HEK293 (cell line): ENCODE measurements around the gene LZIC.

Experiments used
- CTCF ChIA-PET: fragments of 350-600 bp; formaldehyde crosslinking; extraction: SDS; loops from one replicate; lab custom pipeline; 2021; ENCODE audit warnings: antibody characterized with exemption; lab: Yijun Ruan, JAX
- POLR2A ChIA-PET: fragments of 300-600 bp; formaldehyde crosslinking; extraction: SDS; loops from one replicate; lab custom pipeline; 2020; ENCODE audit warnings: antibody characterized with exemption, inconsistent platforms; lab: Yijun Ruan, JAX
- H3K27ac ChIP-seq: fragments of 200-500 bp; sonication (Bioruptor generic); 2 replicates; pipeline ENCODE4 v1.5.1; 2014; ENCODE audit warnings: low read depth, low read length, control low read depth, inconsistent platforms; ENCODE audit errors: extremely low read depth
- H3K36me3 ChIP-seq, 2 experiments: fragments of 200-500 bp in 1 of 2; sonication (Bioruptor generic) in 1 of 2; 1 replicate in 1 of 2; 2 replicates in 1 of 2; pipeline ENCODE4 v1.5.1; 2014 to 2017; ENCODE audit warnings: inconsistent platforms in 2 of 2, low read length in 2 of 2; ENCODE audit not compliant: control insufficient read depth in 2 of 2, insufficient read depth in 1 of 2
- H3K4me1 ChIP-seq: fragments of 200-500 bp; sonication (Bioruptor generic); 2 replicates; pipeline ENCODE4 v1.5.1; 2014; ENCODE audit warnings: mild to moderate bottlenecking, low read length, inconsistent platforms; ENCODE audit not compliant: control insufficient read depth, insufficient read depth
- H3K4me3 ChIP-seq: 2 replicates; pipeline ENCODE4 v1.5.1; 2011; ENCODE audit warnings: low read depth, mild to moderate bottlenecking, control low read depth, low read length, moderate library complexity
- H3K9me3 ChIP-seq: fragments of 200-500 bp; sonication (Bioruptor generic); 2 replicates; pipeline ENCODE4 v1.5.1; 2014; ENCODE audit warnings: low read depth, low read length, inconsistent platforms; ENCODE audit not compliant: control insufficient read depth, insufficient read depth
- GFI1B ChIP-seq: fragments of 450-650 bp; formaldehyde crosslinking; IDR thresholded peaks from 2 replicates; pipeline ENCODE4 v1.5.1; 2016; ENCODE audit warnings: missing biosample characterization, missing genetic modification characterization
- KLF7 ChIP-seq: fragments of 450-650 bp; formaldehyde crosslinking; IDR thresholded peaks from 2 replicates; pipeline ENCODE4 v1.5.1; 2016; ENCODE audit warnings: missing biosample characterization, missing genetic modification characterization, borderline replicate concordance
- SALL2 ChIP-seq: fragments of 450-650 bp; formaldehyde crosslinking; IDR thresholded peaks from 2 replicates; pipeline ENCODE4 v1.5.0; 2017; ENCODE audit warnings: missing biosample characterization, mild to moderate bottlenecking, missing genetic modification characterization, borderline replicate concordance
- ZBTB1 ChIP-seq: fragments of 450-650 bp; formaldehyde crosslinking; IDR thresholded peaks from 2 replicates; pipeline ENCODE4 v1.5.1; 2016; ENCODE audit warnings: missing biosample characterization, missing genetic modification characterization
- ZBTB20 ChIP-seq: fragments of 450-650 bp; formaldehyde crosslinking; IDR thresholded peaks from 2 replicates; pipeline ENCODE4 v1.5.1; 2016; ENCODE audit warnings: missing biosample characterization, missing genetic modification characterization
- ZBTB48 ChIP-seq: fragments of 450-650 bp; formaldehyde crosslinking; IDR thresholded peaks from 2 replicates; pipeline ENCODE4 v1.5.1; 2016; ENCODE audit warnings: missing biosample characterization, missing genetic modification characterization
- ZFP3 ChIP-seq: fragments of 450-650 bp; formaldehyde crosslinking; IDR thresholded peaks from 2 replicates; pipeline ENCODE4 v1.5.1; 2016; ENCODE audit warnings: low read depth, missing biosample characterization, missing genetic modification characterization
- ZNF174 ChIP-seq: fragments of 450-650 bp; formaldehyde crosslinking; IDR thresholded peaks from 2 replicates; pipeline ENCODE4 v1.5.0; 2017; ENCODE audit warnings: missing biosample characterization, mild to moderate bottlenecking, missing genetic modification characterization
- ZNF19 ChIP-seq: fragments of 450-650 bp; formaldehyde crosslinking; IDR thresholded peaks from 2 replicates; pipeline ENCODE4; 2016; ENCODE audit warnings: missing biosample characterization, missing genetic modification characterization, low read depth
- ZNF248 ChIP-seq: fragments of 450-650 bp; formaldehyde crosslinking; IDR thresholded peaks from 2 replicates; pipeline ENCODE4 v1.5.1; 2017; ENCODE audit warnings: missing biosample characterization, missing genetic modification characterization
- ZNF266 ChIP-seq: fragments of 450-650 bp; formaldehyde crosslinking; IDR thresholded peaks from 2 replicates; pipeline ENCODE4 v1.5.1; 2016; ENCODE audit warnings: missing biosample characterization, missing genetic modification characterization, low read depth
- ZNF292 ChIP-seq: fragments of 450-650 bp; formaldehyde crosslinking; IDR thresholded peaks from 2 replicates; pipeline ENCODE4 v1.5.1; 2016; ENCODE audit warnings: low read depth, missing biosample characterization, missing genetic modification characterization, borderline replicate concordance
- ZNF302 ChIP-seq: fragments of 450-650 bp; formaldehyde crosslinking; IDR thresholded peaks from 2 replicates; pipeline ENCODE4 v1.5.1; 2016; ENCODE audit warnings: missing biosample characterization, missing genetic modification characterization, low read depth
- ZNF341 ChIP-seq: fragments of 450-650 bp; formaldehyde crosslinking; IDR thresholded peaks from 2 replicates; pipeline ENCODE4; 2016; ENCODE audit warnings: low read depth, missing biosample characterization, missing genetic modification characterization
- ZNF394 ChIP-seq: fragments of 450-650 bp; formaldehyde crosslinking; IDR thresholded peaks from 2 replicates; pipeline ENCODE4 v1.5.1; 2016; ENCODE audit warnings: missing biosample characterization, missing genetic modification characterization, mild to moderate bottlenecking, moderate library complexity, borderline replicate concordance
- ZNF473 ChIP-seq: fragments of 450-650 bp; formaldehyde crosslinking; IDR thresholded peaks from 2 replicates; pipeline ENCODE4 v1.5.1; 2017; ENCODE audit warnings: missing biosample characterization, missing genetic modification characterization
- ZNF530 ChIP-seq: fragments of 450-650 bp; formaldehyde crosslinking; IDR thresholded peaks from 2 replicates; pipeline ENCODE4 v1.5.1; 2016; ENCODE audit warnings: low read depth, missing biosample characterization, missing genetic modification characterization
- ZNF585B ChIP-seq: fragments of 450-650 bp; formaldehyde crosslinking; IDR thresholded peaks from 2 replicates; pipeline ENCODE4 v1.5.1; 2016; ENCODE audit warnings: missing biosample characterization, missing genetic modification characterization
- ZNF596 ChIP-seq: fragments of 450-650 bp; IDR thresholded peaks from 2 replicates; pipeline ENCODE4 v1.5.0; 2018; ENCODE audit warnings: missing biosample characterization, mild to moderate bottlenecking, missing genetic modification characterization, moderate library complexity
- ZNF621 ChIP-seq: fragments of 450-650 bp; formaldehyde crosslinking; IDR thresholded peaks from 2 replicates; pipeline ENCODE4 v1.5.1; 2017; ENCODE audit warnings: missing biosample characterization, missing genetic modification characterization
- ZNF660 ChIP-seq: fragments of 450-650 bp; IDR thresholded peaks from 2 replicates; pipeline ENCODE4 v1.5.1; 2018; ENCODE audit warnings: missing biosample characterization, mild to moderate bottlenecking, missing genetic modification characterization
- ZNF776 ChIP-seq: fragments of 450-650 bp; formaldehyde crosslinking; IDR thresholded peaks from 2 replicates; pipeline ENCODE4 v1.5.0; 2017; ENCODE audit warnings: missing biosample characterization, missing genetic modification characterization, borderline replicate concordance
- ZSCAN30 ChIP-seq: fragments of 450-650 bp; IDR thresholded peaks from 2 replicates; pipeline ENCODE4 v1.5.1; 2018; ENCODE audit warnings: missing biosample characterization, mild to moderate bottlenecking, missing genetic modification characterization, moderate library complexity
- TF ChIP-seq, protein P1 (sequence below): sonication (generic); formaldehyde crosslinking; IDR thresholded peaks from 2 replicates; pipeline ENCODE4 v1.8.1; 2022; ENCODE audit warnings: mild to moderate bottlenecking, moderate library complexity, missing genetic modification reagents
- TF ChIP-seq, protein P2 (sequence below): fragments of 450-650 bp; formaldehyde crosslinking; IDR thresholded peaks from 2 replicates; pipeline ENCODE4 v1.5.1; 2016; ENCODE audit warnings: missing biosample characterization, missing genetic modification characterization
- TF ChIP-seq, protein P3 (sequence below): fragments of 450-650 bp; formaldehyde crosslinking; IDR thresholded peaks from 2 replicates; pipeline ENCODE4 v1.5.1; 2017; ENCODE audit warnings: missing biosample characterization, missing genetic modification characterization
- TF ChIP-seq, protein P4 (sequence below): fragments of 450-650 bp; formaldehyde crosslinking; IDR thresholded peaks from 2 replicates; pipeline ENCODE4 v1.5.1; 2017; ENCODE audit warnings: missing biosample characterization, missing genetic modification characterization
- TF ChIP-seq, protein P5 (sequence below): fragments of 450-650 bp; formaldehyde crosslinking; IDR thresholded peaks from 2 replicates; pipeline ENCODE4 v1.5.1; 2016; ENCODE audit warnings: missing biosample characterization, missing genetic modification characterization
- TF ChIP-seq, protein P6 (sequence below): fragments of 450-650 bp; formaldehyde crosslinking; IDR thresholded peaks from 2 replicates; pipeline ENCODE4 v1.5.1; 2017; ENCODE audit warnings: missing biosample characterization, missing genetic modification characterization

LZIC gene

DNA sequence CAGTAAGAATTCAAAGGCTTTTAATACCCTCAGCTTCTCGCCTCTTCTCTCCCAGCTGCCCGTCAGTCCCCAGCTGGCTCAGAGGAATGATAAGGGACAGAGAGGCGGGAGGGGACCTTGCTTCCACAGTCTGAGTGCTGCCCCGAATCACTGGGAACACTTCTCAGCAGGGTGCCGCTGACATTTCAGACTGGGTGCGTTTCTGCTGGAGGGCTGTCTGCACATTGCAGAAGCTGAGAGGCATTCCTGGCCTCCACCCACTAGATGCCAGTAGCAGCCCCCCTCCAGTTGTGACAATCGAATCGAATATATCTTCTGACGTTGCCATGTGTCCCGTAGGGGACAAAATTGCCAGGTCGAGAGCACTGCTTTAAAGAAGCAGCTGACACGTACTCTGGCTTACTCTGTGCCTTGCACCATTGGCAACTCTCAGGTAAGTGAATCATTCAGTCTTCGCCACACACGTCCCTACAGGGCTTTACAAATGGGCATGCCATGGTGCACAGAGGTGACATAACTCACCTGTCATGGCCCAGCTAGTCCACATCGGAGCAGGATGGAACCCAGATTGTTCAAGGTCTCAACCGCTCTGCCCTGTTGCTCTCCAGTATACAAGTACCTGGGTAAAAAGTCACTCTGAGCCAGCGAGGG is 57.0 kb downstream of the LZIC start:
- POLR2A ChIA-PET: no interaction called here
- CTCF ChIA-PET: interaction anchor here (0.6 to 3.4 kb wide), 2 partner anchors 11 to 30 kb away, joined by 4 to 16 read pairs; no protein-coding TSS in a partner anchor
- Histone ChIP-seq H3K9me3 (no peaks in the 10 kb centered on the region), H3K4me1 (peaks cover 13% of the 10 kb centered on the region), H3K36me3 (peaks cover 0 to 11% of the 10 kb centered on the region in 2 experiments; a peak in 1 of 3 replicates), H3K27ac (no peak overlapping the region), H3K4me3 (no peak overlapping the region)
- TF ChIP-seq ZNF302 (tag by site-specific recombination) (no peak), ZNF473 (tag by site-specific recombination) (no peak), ZNF341 (tag by site-specific recombination) (peak; percentile 27; the same call in 1 of the 2 replicates), ZNF530 (no peak), ZNF776 (tag by site-specific recombination) (no peak), GFI1B (tag by site-specific recombination) (no peak), ZBTB48 (tag by site-specific recombination) (peak; percentile 32; the same call in 1 of the 2 replicates), ZBTB20 (tag by site-specific recombination) (no peak), ZNF248 (tag by site-specific recombination) (no peak), ZNF660 (tag by site-specific recombination) (no peak), ZBTB1 (tag by site-specific recombination) (no peak), ZNF19 (no peak), ZSCAN30 (tag by site-specific recombination) (no peak), ZFP3 (tag by site-specific recombination) (no peak), ZNF596 (tag by site-specific recombination) (no peak), ZNF292 (tag by site-specific recombination) (no peak), ZNF266 (tag by site-specific recombination) (no peak), KLF7 (no peak), SALL2 (tag by site-specific recombination) (no peak), ZNF621 (no peak), ZNF394 (tag by site-specific recombination) (0 out of 2 replicates have a peak, but pooled peaks have one; percentile 46), ZNF174 (no peak), ZNF585B (tag by site-specific recombination) (no peak)
- TF ChIP-seq, protein P1, sequence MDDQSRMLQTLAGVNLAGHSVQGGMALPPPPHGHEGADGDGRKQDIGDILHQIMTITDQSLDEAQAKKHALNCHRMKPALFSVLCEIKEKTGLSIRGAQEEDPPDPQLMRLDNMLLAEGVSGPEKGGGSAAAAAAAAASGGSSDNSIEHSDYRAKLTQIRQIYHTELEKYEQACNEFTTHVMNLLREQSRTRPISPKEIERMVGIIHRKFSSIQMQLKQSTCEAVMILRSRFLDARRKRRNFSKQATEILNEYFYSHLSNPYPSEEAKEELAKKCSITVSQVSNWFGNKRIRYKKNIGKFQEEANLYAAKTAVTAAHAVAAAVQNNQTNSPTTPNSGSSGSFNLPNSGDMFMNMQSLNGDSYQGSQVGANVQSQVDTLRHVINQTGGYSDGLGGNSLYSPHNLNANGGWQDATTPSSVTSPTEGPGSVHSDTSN: no peak
- TF ChIP-seq, protein P2, sequence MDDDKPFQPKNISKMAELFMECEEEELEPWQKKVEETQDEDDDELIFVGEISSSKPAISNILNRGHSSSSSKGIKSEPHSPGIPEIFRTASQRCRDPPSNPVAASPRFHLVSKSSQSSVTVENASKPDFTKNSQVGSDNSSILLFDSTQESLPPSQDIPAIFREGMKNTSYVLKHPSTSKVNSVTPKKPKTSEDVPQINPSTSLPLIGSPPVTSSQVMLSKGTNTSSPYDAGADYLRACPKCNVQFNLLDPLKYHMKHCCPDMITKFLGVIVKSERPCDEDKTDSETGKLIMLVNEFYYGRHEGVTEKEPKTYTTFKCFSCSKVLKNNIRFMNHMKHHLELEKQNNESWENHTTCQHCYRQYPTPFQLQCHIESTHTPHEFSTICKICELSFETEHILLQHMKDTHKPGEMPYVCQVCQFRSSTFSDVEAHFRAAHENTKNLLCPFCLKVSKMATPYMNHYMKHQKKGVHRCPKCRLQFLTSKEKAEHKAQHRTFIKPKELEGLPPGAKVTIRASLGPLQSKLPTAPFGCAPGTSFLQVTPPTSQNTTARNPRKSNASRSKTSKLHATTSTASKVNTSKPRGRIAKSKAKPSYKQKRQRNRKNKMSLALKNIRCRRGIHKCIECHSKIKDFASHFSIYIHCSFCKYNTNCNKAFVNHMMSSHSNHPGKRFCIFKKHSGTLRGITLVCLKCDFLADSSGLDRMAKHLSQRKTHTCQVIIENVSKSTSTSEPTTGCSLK: no peak
- TF ChIP-seq, protein P3, sequence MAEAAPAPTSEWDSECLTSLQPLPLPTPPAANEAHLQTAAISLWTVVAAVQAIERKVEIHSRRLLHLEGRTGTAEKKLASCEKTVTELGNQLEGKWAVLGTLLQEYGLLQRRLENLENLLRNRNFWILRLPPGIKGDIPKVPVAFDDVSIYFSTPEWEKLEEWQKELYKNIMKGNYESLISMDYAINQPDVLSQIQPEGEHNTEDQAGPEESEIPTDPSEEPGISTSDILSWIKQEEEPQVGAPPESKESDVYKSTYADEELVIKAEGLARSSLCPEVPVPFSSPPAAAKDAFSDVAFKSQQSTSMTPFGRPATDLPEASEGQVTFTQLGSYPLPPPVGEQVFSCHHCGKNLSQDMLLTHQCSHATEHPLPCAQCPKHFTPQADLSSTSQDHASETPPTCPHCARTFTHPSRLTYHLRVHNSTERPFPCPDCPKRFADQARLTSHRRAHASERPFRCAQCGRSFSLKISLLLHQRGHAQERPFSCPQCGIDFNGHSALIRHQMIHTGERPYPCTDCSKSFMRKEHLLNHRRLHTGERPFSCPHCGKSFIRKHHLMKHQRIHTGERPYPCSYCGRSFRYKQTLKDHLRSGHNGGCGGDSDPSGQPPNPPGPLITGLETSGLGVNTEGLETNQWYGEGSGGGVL (tag by site-specific recombination): no peak
- TF ChIP-seq, protein P4, sequence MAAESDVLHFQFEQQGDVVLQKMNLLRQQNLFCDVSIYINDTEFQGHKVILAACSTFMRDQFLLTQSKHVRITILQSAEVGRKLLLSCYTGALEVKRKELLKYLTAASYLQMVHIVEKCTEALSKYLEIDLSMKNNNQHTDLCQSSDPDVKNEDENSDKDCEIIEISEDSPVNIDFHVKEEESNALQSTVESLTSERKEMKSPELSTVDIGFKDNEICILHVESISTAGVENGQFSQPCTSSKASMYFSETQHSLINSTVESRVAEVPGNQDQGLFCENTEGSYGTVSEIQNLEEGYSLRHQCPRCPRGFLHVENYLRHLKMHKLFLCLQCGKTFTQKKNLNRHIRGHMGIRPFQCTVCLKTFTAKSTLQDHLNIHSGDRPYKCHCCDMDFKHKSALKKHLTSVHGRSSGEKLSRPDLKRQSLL: no peak
- TF ChIP-seq, protein P5, sequence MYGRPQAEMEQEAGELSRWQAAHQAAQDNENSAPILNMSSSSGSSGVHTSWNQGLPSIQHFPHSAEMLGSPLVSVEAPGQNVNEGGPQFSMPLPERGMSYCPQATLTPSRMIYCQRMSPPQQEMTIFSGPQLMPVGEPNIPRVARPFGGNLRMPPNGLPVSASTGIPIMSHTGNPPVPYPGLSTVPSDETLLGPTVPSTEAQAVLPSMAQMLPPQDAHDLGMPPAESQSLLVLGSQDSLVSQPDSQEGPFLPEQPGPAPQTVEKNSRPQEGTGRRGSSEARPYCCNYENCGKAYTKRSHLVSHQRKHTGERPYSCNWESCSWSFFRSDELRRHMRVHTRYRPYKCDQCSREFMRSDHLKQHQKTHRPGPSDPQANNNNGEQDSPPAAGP: no peak
- TF ChIP-seq, protein P6, sequence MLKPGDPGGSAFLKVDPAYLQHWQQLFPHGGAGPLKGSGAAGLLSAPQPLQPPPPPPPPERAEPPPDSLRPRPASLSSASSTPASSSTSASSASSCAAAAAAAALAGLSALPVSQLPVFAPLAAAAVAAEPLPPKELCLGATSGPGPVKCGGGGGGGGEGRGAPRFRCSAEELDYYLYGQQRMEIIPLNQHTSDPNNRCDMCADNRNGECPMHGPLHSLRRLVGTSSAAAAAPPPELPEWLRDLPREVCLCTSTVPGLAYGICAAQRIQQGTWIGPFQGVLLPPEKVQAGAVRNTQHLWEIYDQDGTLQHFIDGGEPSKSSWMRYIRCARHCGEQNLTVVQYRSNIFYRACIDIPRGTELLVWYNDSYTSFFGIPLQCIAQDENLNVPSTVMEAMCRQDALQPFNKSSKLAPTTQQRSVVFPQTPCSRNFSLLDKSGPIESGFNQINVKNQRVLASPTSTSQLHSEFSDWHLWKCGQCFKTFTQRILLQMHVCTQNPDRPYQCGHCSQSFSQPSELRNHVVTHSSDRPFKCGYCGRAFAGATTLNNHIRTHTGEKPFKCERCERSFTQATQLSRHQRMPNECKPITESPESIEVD (tag by site-specific recombination): no peak
